H1 (cell line): ENCODE data around the gene CTNNA3. TPM values are rescaled to one million over a fixed set of nuclear protein-coding genes. Genes with fewer than 3 reads are reported as not detected.

Experiments
- BRCA1 ChIP-seq: IDR thresholded peaks from 2 replicates; pipeline ENCODE4 v1.6.1; 2012; ENCODE audit warnings: low read depth, low read length, improper control_type of control experiment
- CTBP2 ChIP-seq: IDR thresholded peaks from 2 replicates; pipeline ENCODE4 v1.7.0; 2011; ENCODE audit warnings: borderline replicate concordance, mild to moderate bottlenecking, moderate library complexity, mixed read lengths, low read length; ENCODE audit not compliant: insufficient read depth, insufficient read length
- EGR1 ChIP-seq: IDR thresholded peaks from 2 replicates; pipeline ENCODE4 v1.6.1; 2011; ENCODE audit warnings: low read depth, low read length, borderline replicate concordance
- HDAC6 ChIP-seq: IDR thresholded peaks from one replicate; pipeline ENCODE4 v1.7.1; 2012; ENCODE audit warnings: low read depth, mild to moderate bottlenecking, inconsistent platforms, low read length, moderate library complexity
- NRF1 ChIP-seq: IDR thresholded peaks from 2 replicates; pipeline ENCODE4 v1.6.1; 2011; ENCODE audit warnings: mild to moderate bottlenecking, low read depth, low read length, improper control_type of control experiment
- SIRT6 ChIP-seq: IDR thresholded peaks from one replicate; pipeline ENCODE4 v1.7.1; 2012; ENCODE audit warnings: low read length, inconsistent platforms
- SRF ChIP-seq: IDR thresholded peaks from 2 replicates; pipeline ENCODE4 v1.6.1; 2011; ENCODE audit warnings: mild to moderate bottlenecking, low read depth, low read length, moderate library complexity
- TEAD4 ChIP-seq: IDR thresholded peaks from 2 replicates; pipeline ENCODE4 v1.6.1; 2012; ENCODE audit warnings: low read depth, low read length, inconsistent platforms, mixed read lengths
- YY1 ChIP-seq: IDR thresholded peaks from 2 replicates; pipeline ENCODE4 v1.6.1; 2011; ENCODE audit warnings: low read depth, mild to moderate bottlenecking, low read length
- polyA plus RNA-seq, 7 experiments: library from polyadenylated mRNA; depleted of rRNA in 3 of 7; stranded (reverse) in 5 of 7; unstranded in 2 of 7; fragments of >200 nt in 5 of 7; fragments of 200-250 nt in 2 of 7; gene quantifications; 1 replicate in 5 of 7; 2 replicates in 1 of 7; 4 replicates in 1 of 7; pipeline versions ENCODE4 v1.2.1 to v1.2.3, GENCODE V29; 2011 to 2013; ENCODE audit warnings: missing spikeins in 2 of 7, mixed read lengths in 2 of 7
- total RNA-seq: library from RNA; stranded (reverse); fragmentation: NEBNext Ultra II Directional; extraction: Animal tissue kit (Norgen Biotek cat#: 25700); gene quantifications from 2 replicates; pipeline ENCODE4 v1.2.1, GENCODE V29; 2021
- TF ChIP-seq, protein P1 (sequence below): fragments of 300-600 bp; sonication (generic); IDR thresholded peaks from 2 replicates; pipeline ENCODE4 v1.7.1; 2012; ENCODE audit warnings: low read length, moderate library complexity, mild to moderate bottlenecking, inconsistent platforms; ENCODE audit not compliant: insufficient replicate concordance
- TF ChIP-seq, protein P2 (sequence below): IDR thresholded peaks from 2 replicates; pipeline ENCODE4 v1.6.1; 2012; ENCODE audit warnings: inconsistent platforms

Gene CTNNA3
- total and polyA plus RNA-seq, 2 of the 8 experiments (the other 6 are each of a cell fraction or from before 2014, with no cell fraction given) = 1.3 to 1.5 TPM

GRCh38 chr10:66538908-66539307, 1157.1 kb downstream of the CTNNA3 start (continued):
- no peak for TF ChIP-seq CTBP2
- no peak for TF ChIP-seq EGR1
- TF ChIP-seq, protein P1, sequence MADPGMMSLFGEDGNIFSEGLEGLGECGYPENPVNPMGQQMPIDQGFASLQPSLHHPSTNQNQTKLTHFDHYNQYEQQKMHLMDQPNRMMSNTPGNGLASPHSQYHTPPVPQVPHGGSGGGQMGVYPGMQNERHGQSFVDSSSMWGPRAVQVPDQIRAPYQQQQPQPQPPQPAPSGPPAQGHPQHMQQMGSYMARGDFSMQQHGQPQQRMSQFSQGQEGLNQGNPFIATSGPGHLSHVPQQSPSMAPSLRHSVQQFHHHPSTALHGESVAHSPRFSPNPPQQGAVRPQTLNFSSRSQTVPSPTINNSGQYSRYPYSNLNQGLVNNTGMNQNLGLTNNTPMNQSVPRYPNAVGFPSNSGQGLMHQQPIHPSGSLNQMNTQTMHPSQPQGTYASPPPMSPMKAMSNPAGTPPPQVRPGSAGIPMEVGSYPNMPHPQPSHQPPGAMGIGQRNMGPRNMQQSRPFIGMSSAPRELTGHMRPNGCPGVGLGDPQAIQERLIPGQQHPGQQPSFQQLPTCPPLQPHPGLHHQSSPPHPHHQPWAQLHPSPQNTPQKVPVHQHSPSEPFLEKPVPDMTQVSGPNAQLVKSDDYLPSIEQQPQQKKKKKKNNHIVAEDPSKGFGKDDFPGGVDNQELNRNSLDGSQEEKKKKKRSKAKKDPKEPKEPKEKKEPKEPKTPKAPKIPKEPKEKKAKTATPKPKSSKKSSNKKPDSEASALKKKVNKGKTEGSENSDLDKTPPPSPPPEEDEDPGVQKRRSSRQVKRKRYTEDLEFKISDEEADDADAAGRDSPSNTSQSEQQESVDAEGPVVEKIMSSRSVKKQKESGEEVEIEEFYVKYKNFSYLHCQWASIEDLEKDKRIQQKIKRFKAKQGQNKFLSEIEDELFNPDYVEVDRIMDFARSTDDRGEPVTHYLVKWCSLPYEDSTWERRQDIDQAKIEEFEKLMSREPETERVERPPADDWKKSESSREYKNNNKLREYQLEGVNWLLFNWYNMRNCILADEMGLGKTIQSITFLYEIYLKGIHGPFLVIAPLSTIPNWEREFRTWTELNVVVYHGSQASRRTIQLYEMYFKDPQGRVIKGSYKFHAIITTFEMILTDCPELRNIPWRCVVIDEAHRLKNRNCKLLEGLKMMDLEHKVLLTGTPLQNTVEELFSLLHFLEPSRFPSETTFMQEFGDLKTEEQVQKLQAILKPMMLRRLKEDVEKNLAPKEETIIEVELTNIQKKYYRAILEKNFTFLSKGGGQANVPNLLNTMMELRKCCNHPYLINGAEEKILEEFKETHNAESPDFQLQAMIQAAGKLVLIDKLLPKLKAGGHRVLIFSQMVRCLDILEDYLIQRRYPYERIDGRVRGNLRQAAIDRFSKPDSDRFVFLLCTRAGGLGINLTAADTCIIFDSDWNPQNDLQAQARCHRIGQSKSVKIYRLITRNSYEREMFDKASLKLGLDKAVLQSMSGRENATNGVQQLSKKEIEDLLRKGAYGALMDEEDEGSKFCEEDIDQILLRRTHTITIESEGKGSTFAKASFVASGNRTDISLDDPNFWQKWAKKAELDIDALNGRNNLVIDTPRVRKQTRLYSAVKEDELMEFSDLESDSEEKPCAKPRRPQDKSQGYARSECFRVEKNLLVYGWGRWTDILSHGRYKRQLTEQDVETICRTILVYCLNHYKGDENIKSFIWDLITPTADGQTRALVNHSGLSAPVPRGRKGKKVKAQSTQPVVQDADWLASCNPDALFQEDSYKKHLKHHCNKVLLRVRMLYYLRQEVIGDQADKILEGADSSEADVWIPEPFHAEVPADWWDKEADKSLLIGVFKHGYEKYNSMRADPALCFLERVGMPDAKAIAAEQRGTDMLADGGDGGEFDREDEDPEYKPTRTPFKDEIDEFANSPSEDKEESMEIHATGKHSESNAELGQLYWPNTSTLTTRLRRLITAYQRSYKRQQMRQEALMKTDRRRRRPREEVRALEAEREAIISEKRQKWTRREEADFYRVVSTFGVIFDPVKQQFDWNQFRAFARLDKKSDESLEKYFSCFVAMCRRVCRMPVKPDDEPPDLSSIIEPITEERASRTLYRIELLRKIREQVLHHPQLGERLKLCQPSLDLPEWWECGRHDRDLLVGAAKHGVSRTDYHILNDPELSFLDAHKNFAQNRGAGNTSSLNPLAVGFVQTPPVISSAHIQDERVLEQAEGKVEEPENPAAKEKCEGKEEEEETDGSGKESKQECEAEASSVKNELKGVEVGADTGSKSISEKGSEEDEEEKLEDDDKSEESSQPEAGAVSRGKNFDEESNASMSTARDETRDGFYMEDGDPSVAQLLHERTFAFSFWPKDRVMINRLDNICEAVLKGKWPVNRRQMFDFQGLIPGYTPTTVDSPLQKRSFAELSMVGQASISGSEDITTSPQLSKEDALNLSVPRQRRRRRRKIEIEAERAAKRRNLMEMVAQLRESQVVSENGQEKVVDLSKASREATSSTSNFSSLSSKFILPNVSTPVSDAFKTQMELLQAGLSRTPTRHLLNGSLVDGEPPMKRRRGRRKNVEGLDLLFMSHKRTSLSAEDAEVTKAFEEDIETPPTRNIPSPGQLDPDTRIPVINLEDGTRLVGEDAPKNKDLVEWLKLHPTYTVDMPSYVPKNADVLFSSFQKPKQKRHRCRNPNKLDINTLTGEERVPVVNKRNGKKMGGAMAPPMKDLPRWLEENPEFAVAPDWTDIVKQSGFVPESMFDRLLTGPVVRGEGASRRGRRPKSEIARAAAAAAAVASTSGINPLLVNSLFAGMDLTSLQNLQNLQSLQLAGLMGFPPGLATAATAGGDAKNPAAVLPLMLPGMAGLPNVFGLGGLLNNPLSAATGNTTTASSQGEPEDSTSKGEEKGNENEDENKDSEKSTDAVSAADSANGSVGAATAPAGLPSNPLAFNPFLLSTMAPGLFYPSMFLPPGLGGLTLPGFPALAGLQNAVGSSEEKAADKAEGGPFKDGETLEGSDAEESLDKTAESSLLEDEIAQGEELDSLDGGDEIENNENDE = no peak
- TF ChIP-seq NRF1 = no peak
- no peak for TF ChIP-seq BRCA1
- TF ChIP-seq HDAC6 = no peak
- no peak for TF ChIP-seq TEAD4
- TF ChIP-seq, protein P2, sequence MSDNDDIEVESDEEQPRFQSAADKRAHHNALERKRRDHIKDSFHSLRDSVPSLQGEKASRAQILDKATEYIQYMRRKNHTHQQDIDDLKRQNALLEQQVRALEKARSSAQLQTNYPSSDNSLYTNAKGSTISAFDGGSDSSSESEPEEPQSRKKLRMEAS = no peak
- TF ChIP-seq YY1 = no peak
- TF ChIP-seq SRF = no peak
- TF ChIP-seq SIRT6 = no peak
